NCI-H2081 treated with DMSO at 0.1 percent for 48 hours (cell line): ENCODE data around the gene USP16.
"Not testable (repeated sequence)": the region's sequence is repeated elsewhere in the genome, so short reads cannot be mapped to it uniquely, and the experiment has no call there.

Experiments
- DNase-seq: peaks from one replicate; lab custom pipeline; 2025; lab: John Stamatoyannopoulos, UW

Gene USP16

GRCh38 chr21:29033871-29034270, 9.4 kb downstream of the USP16 start:
- no peak for DNase-seq

GRCh38 chr21:29034678-29035077, 10.2 kb downstream of the USP16 start:
- DNase-seq: no peak

GRCh38 chr21:29052224-29052623, 27.8 kb downstream of the USP16 start:
- no peak for DNase-seq

GRCh38 chr21:29053011-29053553, 28.6 kb downstream of the USP16 start:
- no peak for DNase-seq

- DNase-seq: no peak
These were observed 29.2 kb downstream of the USP16 start for GRCh38 chr21:29053656-29054055.

GRCh38 chr21:29055080-29055479, 30.6 kb downstream of the USP16 start:
- DNase-seq: no peak

- no peak for DNase-seq
These were observed 31.5 kb downstream of the USP16 start for GRCh38 chr21:29056005-29056404.

GRCh38 chr21:29056538-29057050, 32.1 kb downstream of the USP16 start:
- DNase-seq: no peak

GRCh38 chr21:29064850-29065481, 40.5 kb downstream of the USP16 start:
- DNase-seq: no peak

- DNase-seq: no peak
These were observed 48.4 kb downstream of the USP16 start for GRCh38 chr21:29072873-29073221.

GRCh38 chr21:29073222-29074006, 48.9 kb downstream of the USP16 start, which contains the start of gene CCT8:
CCT8 (minus strand) TSS chr21:29073648; CDS start chr21:29073590, 58 bp downstream.
- peak; percentile 89 for DNase-seq

GRCh38 chr21:29074007-29074376, 49.5 kb downstream of the USP16 start:
- DNase-seq: no peak

- no peak for DNase-seq
These were observed 50.3 kb downstream of the USP16 start for GRCh38 chr21:29074783-29075182.

- no peak for DNase-seq
These were observed 51.4 kb downstream of the USP16 start for GRCh38 chr21:29075706-29076466.

GRCh38 chr21:29076731-29077640, 52.5 kb downstream of the USP16 start:
- DNase-seq: not testable (repeated sequence)

- DNase-seq: no peak
These were observed 53.2 kb downstream of the USP16 start for GRCh38 chr21:29077651-29078090.

GRCh38 chr21:29078869-29079767, 54.6 kb downstream of the USP16 start:
- DNase-seq: no peak

- no peak for DNase-seq
These were observed 56.0 kb downstream of the USP16 start for GRCh38 chr21:29080454-29080941.

- no peak for DNase-seq
These were observed 57.8 kb downstream of the USP16 start for GRCh38 chr21:29082046-29082815.
